ENCODE data around the gene TBX18.

The TBX18 gene

DNA sequence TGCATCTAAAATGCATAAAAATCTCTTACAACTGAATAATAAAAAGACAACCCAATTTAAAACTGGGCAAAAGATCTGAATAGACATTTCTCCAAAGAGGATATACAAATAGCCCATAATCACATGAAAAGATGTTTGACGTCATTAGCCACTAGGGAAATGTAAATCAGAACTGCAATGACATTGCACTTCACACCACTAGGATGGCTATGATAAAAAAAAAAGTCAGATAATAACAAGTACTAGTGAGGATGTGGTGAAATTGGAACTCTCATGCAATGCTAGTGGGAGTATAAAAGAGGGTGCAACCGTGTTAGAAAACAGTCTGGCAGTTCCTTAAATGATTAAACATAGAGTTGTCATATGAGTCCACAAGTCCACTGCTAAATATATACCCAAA lies 24.3 kb upstream of the TBX18 start:
- no peak for FAIRE-seq
- no peak for DNase-seq (ENCODE audit: insufficient read length)
- no peak for TF ChIP-seq POLR2A (IDR thresholded peaks at IDR 0.05; ENCODE audit: low read depth, low read length)
- no peak for TF ChIP-seq POLR2AphosphoS5 (IDR thresholded peaks at IDR 0.05; ENCODE audit: low read depth, low read length)

DNA sequence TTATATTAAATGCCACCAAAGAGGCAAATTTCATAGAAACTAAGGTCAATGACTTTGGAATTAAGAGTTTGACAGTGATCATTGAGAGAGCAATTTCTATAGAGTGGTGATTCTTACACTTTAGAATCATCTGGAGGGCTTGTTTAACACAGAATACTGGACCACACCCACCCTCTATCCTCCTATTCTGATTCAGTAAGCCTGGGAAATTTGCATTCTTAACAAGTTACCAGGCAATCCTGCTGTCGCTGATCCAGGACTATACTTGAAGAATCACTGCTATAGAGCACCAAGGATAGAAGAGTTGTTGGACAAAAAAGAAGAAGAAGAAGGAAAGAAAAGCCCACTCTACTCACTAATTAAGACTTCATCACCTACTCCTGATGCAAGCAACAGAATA lies 21.3 kb upstream of the TBX18 start:
- DNase-seq (ENCODE audit: insufficient read length) (no peak), FAIRE-seq (no peak)
- TF ChIP-seq TAF1 (IDR thresholded peaks at IDR 0.05; ENCODE audit: borderline replicate concordance, low read depth, low read length), result no peak
- TF ChIP-seq POLR2A (IDR thresholded peaks at IDR 0.05; ENCODE audit: low read depth, low read length), result no peak
- TF ChIP-seq POLR2AphosphoS5 (IDR thresholded peaks at IDR 0.05; ENCODE audit: low read depth, low read length), result no peak

- TF ChIP-seq TAF1 (IDR thresholded peaks at IDR 0.05; ENCODE audit: borderline replicate concordance, low read depth, low read length) (no peak), POLR2A (IDR thresholded peaks at IDR 0.05; ENCODE audit: low read depth, low read length) (no peak), POLR2AphosphoS5 (IDR thresholded peaks at IDR 0.05; ENCODE audit: low read depth, low read length) (no peak)
- no peak for DNase-seq (ENCODE audit: insufficient read length)
- FAIRE-seq, result no peak
Observed at GRCh38 chr6:84779917-84780316, 15.5 kb upstream of the TBX18 start.

GRCh38 chr6:84779380-84779779 lies 15.0 kb upstream of the TBX18 start:
- FAIRE-seq (no peak), DNase-seq (ENCODE audit: insufficient read length) (no peak)
- no peak for TF ChIP-seq TAF1 (IDR thresholded peaks at IDR 0.05; ENCODE audit: borderline replicate concordance, low read depth, low read length)
- TF ChIP-seq POLR2A (IDR thresholded peaks at IDR 0.05; ENCODE audit: low read depth, low read length), result no peak
- no peak for TF ChIP-seq POLR2AphosphoS5 (IDR thresholded peaks at IDR 0.05; ENCODE audit: low read depth, low read length)

- DNase-seq (ENCODE audit: insufficient read length) (no peak), FAIRE-seq (no peak)
- TF ChIP-seq POLR2AphosphoS5 (IDR thresholded peaks at IDR 0.05; ENCODE audit: low read depth, low read length), result no peak
- TF ChIP-seq POLR2A (IDR thresholded peaks at IDR 0.05; ENCODE audit: low read depth, low read length), result no peak
- TF ChIP-seq TAF1 (IDR thresholded peaks at IDR 0.05; ENCODE audit: borderline replicate concordance, low read depth, low read length), result no peak
Observed at GRCh38 chr6:84777888-84778287, 13.5 kb upstream of the TBX18 start.

DNA sequence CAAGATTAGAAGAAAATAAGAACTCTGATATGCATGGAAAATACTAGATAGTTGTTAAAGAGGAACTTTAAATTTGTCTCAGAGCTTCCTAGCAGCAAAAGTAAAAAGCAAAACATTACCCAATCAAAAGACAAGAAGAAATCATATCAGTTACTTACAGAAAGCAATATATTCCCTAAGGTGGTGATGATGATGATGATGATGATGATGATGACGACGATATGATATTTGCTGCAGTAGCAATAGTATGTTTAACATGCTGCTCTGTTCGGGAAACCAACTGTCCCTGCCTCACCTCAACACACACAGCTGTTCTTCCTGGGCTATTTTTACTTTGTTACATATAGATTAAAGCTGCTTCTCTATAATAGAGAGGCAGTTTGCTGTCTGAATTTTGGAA lies 12.0 kb upstream of the TBX18 start:
- DNase-seq (ENCODE audit: insufficient read length) (no peak), FAIRE-seq (no peak)
- TF ChIP-seq POLR2A (IDR thresholded peaks at IDR 0.05; ENCODE audit: low read depth, low read length) (no peak), POLR2AphosphoS5 (IDR thresholded peaks at IDR 0.05; ENCODE audit: low read depth, low read length) (no peak), TAF1 (IDR thresholded peaks at IDR 0.05; ENCODE audit: borderline replicate concordance, low read depth, low read length) (no peak)

GRCh38 chr6:84775751-84776150 lies 11.4 kb upstream of the TBX18 start:
- no peak for FAIRE-seq
- TF ChIP-seq TAF1 (IDR thresholded peaks at IDR 0.05; ENCODE audit: borderline replicate concordance, low read depth, low read length) (no peak), POLR2AphosphoS5 (IDR thresholded peaks at IDR 0.05; ENCODE audit: low read depth, low read length) (no peak), POLR2A (IDR thresholded peaks at IDR 0.05; ENCODE audit: low read depth, low read length) (no peak)
- no peak for DNase-seq (ENCODE audit: insufficient read length)

DNA sequence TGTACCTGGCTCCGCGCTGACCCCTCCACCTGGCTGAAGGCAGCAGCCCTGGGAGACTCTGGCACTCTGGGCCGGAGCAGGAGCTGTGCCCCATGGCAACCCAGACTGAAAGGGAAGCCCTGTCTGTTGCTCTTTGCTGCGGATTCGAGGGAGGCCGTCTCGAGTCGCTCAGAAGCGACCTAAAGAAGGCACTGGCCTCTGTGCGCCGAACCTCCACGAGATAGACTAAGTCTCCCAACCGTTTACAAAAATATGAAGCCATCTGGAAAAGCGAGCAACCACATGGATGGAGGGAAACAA lies 10.5 kb upstream of the TBX18 start:
- TF ChIP-seq TAF1 (IDR thresholded peaks at IDR 0.05; ENCODE audit: borderline replicate concordance, low read depth, low read length) (no peak), POLR2AphosphoS5 (IDR thresholded peaks at IDR 0.05; ENCODE audit: low read depth, low read length) (no peak), POLR2A (IDR thresholded peaks at IDR 0.05; ENCODE audit: low read depth, low read length) (no peak)
- FAIRE-seq (no peak), DNase-seq (ENCODE audit: insufficient read length) (no peak)

DNA sequence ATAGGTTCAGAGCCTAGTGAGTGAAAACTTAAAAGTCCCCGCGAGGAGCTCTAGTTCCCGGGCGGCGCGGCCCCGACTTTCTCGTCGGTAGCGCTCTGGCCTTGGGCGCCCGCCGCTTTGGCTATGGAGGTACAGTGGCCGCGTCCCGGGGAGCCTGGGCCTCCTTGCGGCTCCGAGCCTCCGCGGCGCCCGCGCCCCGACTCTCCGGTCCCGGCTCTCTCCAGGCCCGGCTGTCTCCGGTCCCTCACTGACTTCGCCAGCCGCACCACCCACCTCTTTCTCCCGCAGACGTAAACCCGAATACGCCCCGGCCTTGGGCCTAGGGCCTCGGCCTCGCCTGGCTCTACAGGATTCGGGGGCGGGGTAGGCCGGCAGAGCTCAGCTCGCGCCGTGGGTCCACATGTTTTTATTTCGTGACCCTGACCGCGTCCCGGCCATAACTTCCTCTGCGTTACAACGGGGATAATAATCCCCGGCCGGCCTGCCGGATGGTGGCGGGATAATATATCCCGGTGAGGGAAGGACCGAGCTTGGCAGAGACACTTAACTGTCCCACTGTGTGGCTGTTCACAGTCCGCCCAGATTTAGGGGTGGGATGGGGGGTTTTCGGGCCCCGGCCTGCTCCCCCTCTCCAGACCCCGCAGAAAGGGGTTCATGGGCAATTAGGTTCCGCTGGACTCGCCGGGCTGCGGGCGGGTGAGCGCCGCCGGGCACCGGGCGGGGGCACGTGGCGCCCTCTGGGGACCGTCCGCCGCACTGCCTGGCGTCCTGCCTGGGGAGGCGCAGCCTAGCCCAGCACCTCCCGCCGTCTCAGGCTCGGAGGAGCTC lies 10.0 kb upstream of the TBX18 start:
- no peak for FAIRE-seq
- TF ChIP-seq TAF1 (IDR thresholded peaks at IDR 0.05; ENCODE audit: borderline replicate concordance, low read depth, low read length) (no peak), POLR2A (IDR thresholded peaks at IDR 0.05; ENCODE audit: low read depth, low read length) (no peak), POLR2AphosphoS5 (IDR thresholded peaks at IDR 0.05; ENCODE audit: low read depth, low read length) (no peak)
- DNase-seq (ENCODE audit: insufficient read length), result no peak

GRCh38 chr6:84773431-84774156 lies 9.2 kb upstream of the TBX18 start:
- no peak for FAIRE-seq
- no peak for TF ChIP-seq TAF1 (IDR thresholded peaks at IDR 0.05; ENCODE audit: borderline replicate concordance, low read depth, low read length)
- no peak for TF ChIP-seq POLR2A (IDR thresholded peaks at IDR 0.05; ENCODE audit: low read depth, low read length)
- TF ChIP-seq POLR2AphosphoS5 (IDR thresholded peaks at IDR 0.05; ENCODE audit: low read depth, low read length), result no peak
- no peak for DNase-seq (ENCODE audit: insufficient read length)

DNA sequence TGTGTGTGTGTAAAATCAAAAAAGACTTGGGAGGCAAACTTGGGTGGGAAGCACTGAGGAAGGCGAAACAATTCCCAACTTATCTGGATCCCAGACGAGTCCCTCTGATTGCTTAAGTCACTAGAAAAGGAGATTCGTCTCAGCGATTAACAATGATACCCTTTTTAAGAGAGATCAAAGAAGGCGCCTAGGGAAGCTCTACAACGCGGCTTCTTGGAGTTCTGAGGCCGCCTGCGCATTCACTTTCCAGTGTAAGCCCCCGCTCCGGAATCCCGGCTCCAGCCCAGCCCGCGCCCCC lies 8.7 kb upstream of the TBX18 start:
- DNase-seq (ENCODE audit: insufficient read length) (no peak), FAIRE-seq (no peak)
- TF ChIP-seq POLR2AphosphoS5 (IDR thresholded peaks at IDR 0.05; ENCODE audit: low read depth, low read length) (no peak), POLR2A (IDR thresholded peaks at IDR 0.05; ENCODE audit: low read depth, low read length) (no peak), TAF1 (IDR thresholded peaks at IDR 0.05; ENCODE audit: borderline replicate concordance, low read depth, low read length) (no peak)

DNA sequence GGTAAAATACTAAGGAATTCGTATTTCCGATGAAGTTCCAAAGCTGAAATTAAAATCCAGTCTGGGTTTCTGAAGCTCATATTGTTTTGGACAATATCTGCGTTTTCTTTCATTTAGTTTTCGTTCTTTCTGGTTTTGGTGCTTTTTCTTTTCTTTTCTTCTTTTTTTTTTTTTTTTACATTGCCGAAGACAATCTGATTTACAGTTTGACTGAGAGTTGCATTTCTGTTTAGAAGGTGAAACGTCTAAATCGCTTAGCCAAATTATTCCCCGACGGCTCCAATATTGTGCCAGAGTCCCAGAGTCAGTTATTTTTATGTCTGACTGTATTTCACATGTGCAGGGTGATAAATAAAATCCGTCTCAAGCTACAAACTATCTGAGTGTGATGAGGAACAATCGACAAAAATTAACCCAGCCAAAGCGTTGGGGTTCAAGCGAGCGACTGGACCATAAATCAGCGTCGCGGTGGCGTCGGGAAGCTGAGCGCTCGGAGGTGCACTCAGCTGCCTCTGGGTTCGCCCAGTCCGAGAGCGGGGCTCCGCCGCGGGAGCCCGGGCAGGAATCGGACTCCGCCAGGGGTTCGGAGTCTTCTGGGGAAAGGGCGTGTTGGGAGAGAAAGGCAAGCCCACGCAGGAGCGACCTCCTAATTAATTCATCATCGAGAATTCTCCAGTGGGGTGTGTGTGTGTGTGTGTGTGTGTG lies 8.2 kb upstream of the TBX18 start:
- TF ChIP-seq TAF1 (IDR thresholded peaks at IDR 0.05; ENCODE audit: borderline replicate concordance, low read depth, low read length), result no peak
- TF ChIP-seq POLR2A (IDR thresholded peaks at IDR 0.05; ENCODE audit: low read depth, low read length), result no peak
- TF ChIP-seq POLR2AphosphoS5 (IDR thresholded peaks at IDR 0.05; ENCODE audit: low read depth, low read length), result no peak
- no peak for FAIRE-seq
- no peak for DNase-seq (ENCODE audit: insufficient read length)
